22Rv1 (cell line): Measurements from ENCODE around the gene PRDM7.
A peak's percentile ranks its signal among the peaks of the same experiment; 100 is the strongest.

ENCODE experiments used
- H3K27ac ChIP-seq: fragments of 450-650 bp; 2 replicates; pipeline ENCODE4 v1.5.1; 2017
- ZFX ChIP-seq: fragments of 450-650 bp; IDR thresholded peaks from 2 replicates; pipeline ENCODE4 v1.6.1; 2017; ENCODE audit warnings: antibody characterized with exemption, borderline replicate concordance
- TF ChIP-seq, protein P1 (sequence below): fragments of 450-650 bp; IDR thresholded peaks from 2 replicates; pipeline ENCODE4 v1.5.1; 2017; ENCODE audit warnings: mild to moderate bottlenecking

The PRDM7 gene

DNA sequence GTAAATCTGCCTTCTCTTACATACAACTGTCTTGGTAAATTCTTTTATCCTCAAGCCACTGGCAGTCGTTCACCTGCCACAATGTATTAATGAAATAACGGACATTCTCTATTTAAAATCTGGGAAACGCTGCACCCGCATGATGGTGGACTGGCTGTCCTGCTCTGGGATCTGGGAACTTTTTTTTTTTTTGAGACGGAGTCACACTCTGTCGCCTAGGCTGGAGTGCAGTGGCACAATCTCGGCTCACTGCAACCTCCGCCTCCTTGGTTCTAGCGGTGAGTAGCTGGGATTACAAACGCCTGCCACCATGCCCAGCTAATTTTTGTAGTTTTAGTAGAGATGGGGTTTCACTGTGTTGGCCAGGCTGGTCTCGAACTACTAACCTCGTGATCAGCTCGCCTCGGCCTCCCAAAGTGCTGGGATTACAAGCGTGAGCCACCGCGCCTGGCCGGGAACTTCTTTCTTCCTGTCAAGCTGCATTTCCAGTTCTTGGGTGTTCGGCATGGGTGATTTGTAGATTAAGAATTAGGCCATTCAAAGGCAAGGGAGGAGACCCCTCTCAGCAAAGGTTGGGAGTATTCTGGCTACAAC is 28.3 kb downstream of the PRDM7 start:
- no peak for TF ChIP-seq ZFX
- TF ChIP-seq, protein P1, sequence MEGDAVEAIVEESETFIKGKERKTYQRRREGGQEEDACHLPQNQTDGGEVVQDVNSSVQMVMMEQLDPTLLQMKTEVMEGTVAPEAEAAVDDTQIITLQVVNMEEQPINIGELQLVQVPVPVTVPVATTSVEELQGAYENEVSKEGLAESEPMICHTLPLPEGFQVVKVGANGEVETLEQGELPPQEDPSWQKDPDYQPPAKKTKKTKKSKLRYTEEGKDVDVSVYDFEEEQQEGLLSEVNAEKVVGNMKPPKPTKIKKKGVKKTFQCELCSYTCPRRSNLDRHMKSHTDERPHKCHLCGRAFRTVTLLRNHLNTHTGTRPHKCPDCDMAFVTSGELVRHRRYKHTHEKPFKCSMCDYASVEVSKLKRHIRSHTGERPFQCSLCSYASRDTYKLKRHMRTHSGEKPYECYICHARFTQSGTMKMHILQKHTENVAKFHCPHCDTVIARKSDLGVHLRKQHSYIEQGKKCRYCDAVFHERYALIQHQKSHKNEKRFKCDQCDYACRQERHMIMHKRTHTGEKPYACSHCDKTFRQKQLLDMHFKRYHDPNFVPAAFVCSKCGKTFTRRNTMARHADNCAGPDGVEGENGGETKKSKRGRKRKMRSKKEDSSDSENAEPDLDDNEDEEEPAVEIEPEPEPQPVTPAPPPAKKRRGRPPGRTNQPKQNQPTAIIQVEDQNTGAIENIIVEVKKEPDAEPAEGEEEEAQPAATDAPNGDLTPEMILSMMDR, result no peak
- no peak overlapping the region for H3K27ac ChIP-seq

- TF ChIP-seq ZFX, result no peak
- TF ChIP-seq, protein P1, result no peak
- no peak overlapping the region for H3K27ac ChIP-seq
These were observed 28.8 kb downstream of the PRDM7 start for GRCh38 chr16:90048347-90048722.

GRCh38 chr16:90047714-90048346 is 29.3 kb downstream of the PRDM7 start:
- H3K27ac ChIP-seq, result peak overlapping the region; percentile 69
- TF ChIP-seq, protein P1, result no peak
- no peak for TF ChIP-seq ZFX

GRCh38 chr16:90046971-90047713 is 30.0 kb downstream of the PRDM7 start:
- H3K27ac ChIP-seq, result peak overlapping the region; percentile 69
- TF ChIP-seq ZFX, result no peak
- TF ChIP-seq, protein P1, result no peak

DNA sequence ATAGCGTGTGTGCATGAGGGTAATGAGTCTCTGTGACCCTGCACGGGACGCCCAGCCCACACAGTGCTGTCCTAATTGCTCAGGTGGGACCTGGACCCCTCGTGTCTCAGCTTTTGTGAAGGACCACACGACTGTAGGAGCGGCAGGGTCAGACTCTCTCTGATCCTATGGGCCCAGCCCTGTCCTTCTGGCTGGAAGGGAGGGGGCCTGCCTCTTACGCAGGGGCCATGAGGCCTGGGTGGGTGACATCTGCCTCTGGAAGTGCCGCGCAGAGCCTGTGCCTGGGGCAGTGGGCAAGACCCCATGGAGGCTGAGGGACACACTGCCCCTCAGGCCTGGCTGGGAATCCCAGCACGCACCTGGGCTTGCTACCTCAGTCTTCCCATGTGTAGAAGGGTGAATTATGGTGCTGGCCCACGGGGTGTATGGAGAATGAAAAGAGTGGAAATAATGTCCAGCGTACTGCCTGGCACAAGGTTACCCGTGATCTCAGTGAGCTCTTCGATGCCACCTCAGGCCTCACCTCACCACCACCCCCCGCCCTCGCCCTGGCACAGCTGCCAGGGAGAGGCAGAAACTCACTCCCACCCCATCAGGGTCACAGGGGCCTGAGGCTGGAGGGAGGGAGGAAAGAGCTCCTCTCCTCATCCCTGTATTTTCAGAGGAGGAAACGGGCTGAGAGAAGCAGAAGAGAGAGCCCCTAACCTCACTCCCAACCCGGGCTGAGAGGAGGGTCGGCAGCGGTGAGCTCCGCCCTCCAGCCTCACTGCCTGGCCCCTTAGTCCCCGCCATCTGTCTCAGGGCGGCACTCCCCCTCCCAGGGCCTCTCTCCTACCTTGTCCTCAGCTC is 30.8 kb downstream of the PRDM7 start:
- peak overlapping the region; percentile 69 for H3K27ac ChIP-seq
- no peak for TF ChIP-seq ZFX
- TF ChIP-seq, protein P1, result no peak

DNA sequence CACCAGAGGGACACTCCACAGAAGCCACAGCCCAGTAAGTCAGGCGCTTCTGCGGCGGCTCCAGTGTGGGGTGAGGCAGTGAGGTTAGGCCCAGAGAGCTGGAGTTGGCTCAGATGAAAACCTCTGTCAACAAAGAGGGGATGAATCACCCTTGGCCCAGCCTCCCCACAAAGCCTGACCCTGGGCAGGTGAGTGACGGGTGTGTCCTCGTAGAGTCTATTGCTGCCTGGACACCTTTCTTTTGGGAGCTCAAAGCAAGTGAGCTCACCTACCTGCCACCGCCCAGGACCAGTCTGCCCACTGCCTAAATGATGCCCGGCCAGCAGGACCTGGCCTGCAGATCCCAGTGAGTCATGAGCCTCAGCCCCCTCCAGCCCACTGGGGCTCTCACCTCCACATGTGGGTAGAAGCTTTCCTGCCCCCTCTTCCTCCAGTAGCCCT is 33.0 kb downstream of the PRDM7 start:
- no peak for TF ChIP-seq ZFX
- TF ChIP-seq, protein P1, result no peak

More for the DNA sequence above, 33.0 kb downstream of the PRDM7 start:
- H3K27ac ChIP-seq, result peak overlapping the region; percentile 32; the same call in 1 of the 2 replicates
